Fibroblast of lung (primary cell): ENCODE results near the gene PIK3R1. TPM values are rescaled to one million over a fixed set of nuclear protein-coding genes. Genes with fewer than 3 reads are reported as not detected.
"Not testable (repeated sequence)": the region's sequence is repeated elsewhere in the genome, so short reads cannot be mapped to it uniquely, and the experiment has no call there.

ENCODE experiments used
- DNase-seq, 2 donors: peaks; one replicate each; pipeline versions ENCODE4 v3.0.0 to v3.0.0-alpha.2; 2010; ENCODE audit warnings: low read depth in 2 of 2
- H2AFZ ChIP-seq: 2 replicates; pipeline ENCODE4 v1.5.1; 2012; ENCODE audit warnings: low read length, control low read depth, inconsistent platforms
- H3K27ac ChIP-seq: 2 replicates; pipeline ENCODE4 v1.5.1; 2011; ENCODE audit warnings: low read length, control low read depth; ENCODE audit not compliant: insufficient read depth
- H3K27me3 ChIP-seq: 2 replicates; pipeline ENCODE4 v1.5.1; 2011; ENCODE audit warnings: mild to moderate bottlenecking, low read length; ENCODE audit not compliant: control insufficient read depth, insufficient read depth
- H3K36me3 ChIP-seq: 2 replicates; pipeline ENCODE4 v1.5.1; 2011; ENCODE audit warnings: low read length; ENCODE audit not compliant: control insufficient read depth, insufficient read depth
- H3K4me1 ChIP-seq: 2 replicates; pipeline ENCODE4 v1.5.1; 2011; ENCODE audit warnings: low read length; ENCODE audit not compliant: control insufficient read depth, insufficient read depth; ENCODE audit errors: extremely low read depth
- H3K4me2 ChIP-seq: 2 replicates; pipeline ENCODE4 v1.5.1; 2011; ENCODE audit warnings: low read length, control low read depth; ENCODE audit not compliant: insufficient read depth; ENCODE audit errors: extremely low read depth
- H3K4me3 ChIP-seq, 4 experiments: fragments of 200-600 bp in 1 of 4; sonication (generic) in 1 of 4; replicated peaks in 1 of 4; 2 replicates each; pipeline ENCODE4 v1.5.1; 2011 to 2016; ENCODE audit warnings: low read length in 4 of 4, low read depth in 3 of 4, mild to moderate bottlenecking in 3 of 4, control low read depth in 2 of 4, inconsistent platforms in 1 of 4, mixed read lengths in 1 of 4; ENCODE audit not compliant: insufficient read depth in 1 of 4; ENCODE audit errors: control extremely low read depth in 1 of 4
- H3K79me2 ChIP-seq: 2 replicates; pipeline ENCODE4 v1.5.1; 2012; ENCODE audit warnings: mild to moderate bottlenecking, low read length, inconsistent platforms; ENCODE audit not compliant: control insufficient read depth, insufficient read depth
- H3K9ac ChIP-seq: 2 replicates; pipeline ENCODE4 v1.5.1; 2011; ENCODE audit warnings: mild to moderate bottlenecking, low read length, control low read depth; ENCODE audit not compliant: insufficient read depth
- H3K9me3 ChIP-seq: 2 replicates; pipeline ENCODE4 v1.5.1; 2012; ENCODE audit warnings: low read depth, low read length; ENCODE audit not compliant: control insufficient read depth, insufficient read depth
- H4K20me1 ChIP-seq: 2 replicates; pipeline ENCODE4 v1.5.1; 2011; ENCODE audit warnings: low read length; ENCODE audit not compliant: control insufficient read depth, insufficient read depth; ENCODE audit errors: extremely low read depth
- CTCF ChIP-seq, 2 donors: IDR thresholded peaks in 1 of 2; conservative IDR thresholded peaks in 1 of 2; 1 replicate in 1 of 2; 2 replicates in 1 of 2; pipeline ENCODE4 v1.5.1; 2011 to 2012; ENCODE audit warnings: low read length in 2 of 2, control low read depth in 1 of 2, inconsistent platforms in 1 of 2, low read depth in 1 of 2, mild to moderate bottlenecking in 1 of 2
- EZH2 ChIP-seq: IDR thresholded peaks from 2 replicates; pipeline ENCODE4 v1.5.1; 2012; ENCODE audit warnings: low read length, control low read depth, mild to moderate bottlenecking; ENCODE audit errors: missing control alignments
- polyA plus RNA-seq, 2 donors: library from polyadenylated mRNA; depleted of rRNA in 1 of 2; stranded (reverse) in 1 of 2; unstranded in 1 of 2; fragments of >200 nt; gene quantifications; 2 replicates each; pipeline ENCODE4 v1.2.1, GENCODE V29; 2011 to 2012; ENCODE audit warnings: missing spikeins in 1 of 2
- total RNA-seq: library from RNA; depleted of rRNA; stranded (reverse); fragments of >200 nt; gene quantifications from 2 replicates; pipeline ENCODE4 v1.2.1, GENCODE V29; 2014

Gene PIK3R1
- total and polyA plus RNA-seq, 2 donors (not counting 1 experiment from before 2014, with no cell fraction given): 17.7 to 36.3 TPM

DNA sequence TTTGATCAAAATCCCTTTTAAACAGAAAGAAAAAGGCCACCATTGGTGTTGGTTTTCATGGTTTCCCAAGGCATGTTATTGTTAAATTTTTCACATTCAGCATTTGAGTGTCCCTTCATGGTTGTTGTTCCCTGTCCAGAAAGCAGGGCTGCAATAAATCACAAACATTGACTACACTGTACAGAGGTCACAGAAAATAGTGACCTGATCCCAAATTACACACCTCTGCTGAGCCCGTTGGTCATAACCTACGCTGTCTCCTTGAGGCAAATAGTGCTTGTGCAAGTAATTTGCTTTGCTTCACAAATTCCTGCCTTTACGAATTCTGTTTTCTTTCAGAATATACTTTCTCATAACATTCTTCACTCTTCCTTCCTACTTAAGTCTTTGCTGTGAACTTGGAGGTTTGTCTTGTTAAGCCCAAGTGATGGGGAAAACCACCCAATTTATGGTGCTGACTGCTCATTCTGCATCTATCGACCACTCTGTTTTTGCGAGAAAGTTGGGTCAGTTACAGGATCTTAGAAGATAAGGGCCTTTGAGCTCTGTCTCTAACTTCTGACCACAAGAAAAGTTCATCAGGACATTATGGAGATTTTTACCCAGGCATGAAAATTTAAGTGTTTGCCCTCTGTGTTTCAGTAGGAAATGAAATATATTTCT lies 16.0 kb downstream of the PIK3R1 start:
- no peak overlapping the region for H2AFZ ChIP-seq
- H3K36me3 ChIP-seq: no peaks in the 10 kb centered on the region
- H3K4me1 ChIP-seq: peaks cover 5% of the 10 kb centered on the region
- no peaks in the 10 kb centered on the region for H3K9me3 ChIP-seq
- H4K20me1 ChIP-seq: no peaks in the 10 kb centered on the region
- no peak for DNase-seq
- H3K4me3 ChIP-seq: no peak overlapping the region
- H3K9ac ChIP-seq: no peak overlapping the region
- no peak overlapping the region for H3K4me2 ChIP-seq
- TF ChIP-seq EZH2 (no peak), CTCF (conservative IDR thresholded peaks at IDR 0.05 in 1 of 2, IDR thresholded peaks at IDR 0.05 in 1 of 2; ENCODE audit: low read depth in 1 of 2, low read length in 2 of 2) (no peak)
- H3K27me3 ChIP-seq: no peaks in the 10 kb centered on the region
- no peak overlapping the region for H3K27ac ChIP-seq
- peaks cover 28% of the 10 kb centered on the region for H3K79me2 ChIP-seq

- Histone ChIP-seq H3K4me1 (peaks cover 5% of the 10 kb centered on the region), H2AFZ (no peak overlapping the region), H3K4me2 (no peak overlapping the region), H3K4me3 (no peak overlapping the region), H4K20me1 (no peaks in the 10 kb centered on the region), H3K27me3 (no peaks in the 10 kb centered on the region), H3K9me3 (no peaks in the 10 kb centered on the region), H3K36me3 (no peaks in the 10 kb centered on the region), H3K79me2 (peaks cover 29% of the 10 kb centered on the region), H3K27ac (no peak overlapping the region), H3K9ac (no peak overlapping the region)
- no peak for TF ChIP-seq CTCF (conservative IDR thresholded peaks at IDR 0.05 in 1 of 2, IDR thresholded peaks at IDR 0.05 in 1 of 2; ENCODE audit: low read depth in 1 of 2, low read length in 2 of 2)
- TF ChIP-seq EZH2: no peak
- no peak for DNase-seq
Measured at GRCh38 chr5:68232277-68232676, 16.7 kb downstream of the PIK3R1 start.

DNA sequence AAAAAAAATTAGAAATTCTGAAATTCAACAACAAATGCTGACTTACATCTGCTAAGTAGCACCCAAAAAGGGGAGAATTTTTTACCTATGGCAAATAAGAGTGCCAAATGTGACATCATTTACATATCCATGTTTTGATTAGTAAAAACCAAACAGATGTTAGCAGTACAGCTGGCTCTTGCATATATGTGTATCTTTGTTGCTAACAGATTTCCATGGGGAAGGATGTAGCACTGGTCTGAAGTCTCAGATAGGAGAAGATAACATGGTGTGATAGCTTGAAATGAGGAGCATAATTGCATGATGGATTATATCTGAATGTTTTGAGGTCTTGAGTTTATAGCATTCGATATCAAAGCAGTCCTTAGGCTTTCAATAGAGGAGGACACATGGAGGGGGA lies 17.5 kb downstream of the PIK3R1 start:
- H3K4me3 ChIP-seq: no peak overlapping the region
- no peaks in the 10 kb centered on the region for H3K27me3 ChIP-seq
- no peaks in the 10 kb centered on the region for H3K9me3 ChIP-seq
- H2AFZ ChIP-seq: no peak overlapping the region
- no peak overlapping the region for H3K9ac ChIP-seq
- peaks cover 29% of the 10 kb centered on the region for H3K79me2 ChIP-seq
- H3K36me3 ChIP-seq: no peaks in the 10 kb centered on the region
- H3K4me2 ChIP-seq: no peak overlapping the region
- H4K20me1 ChIP-seq: no peaks in the 10 kb centered on the region
- DNase-seq: no peak
- no peak overlapping the region for H3K27ac ChIP-seq
- H3K4me1 ChIP-seq: peaks cover 5% of the 10 kb centered on the region
- TF ChIP-seq CTCF (conservative IDR thresholded peaks at IDR 0.05 in 1 of 2, IDR thresholded peaks at IDR 0.05 in 1 of 2; ENCODE audit: low read depth in 1 of 2, low read length in 2 of 2): no peak
- TF ChIP-seq EZH2: no peak

DNA sequence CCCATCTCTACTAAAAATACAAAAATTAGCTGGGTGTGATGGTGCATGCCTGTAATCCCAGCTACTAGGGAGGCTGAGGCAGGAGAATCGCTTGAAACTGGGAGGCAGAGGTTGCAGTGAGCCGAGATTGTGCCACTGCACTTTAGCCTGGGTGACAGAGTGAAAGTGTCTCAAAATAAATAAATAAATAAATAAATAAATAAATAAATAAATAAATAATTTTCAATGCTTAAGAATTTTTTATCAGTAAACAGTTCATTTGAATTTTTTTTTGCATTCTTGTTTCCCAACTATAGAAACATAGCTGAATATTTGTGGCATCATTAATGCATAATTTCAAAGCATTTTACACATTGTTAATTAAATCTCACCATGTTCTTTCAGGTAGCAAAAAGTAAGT lies 19.7 kb downstream of the PIK3R1 start:
- not testable (repeated sequence) for H3K27me3 ChIP-seq, H3K4me3 ChIP-seq, H4K20me1 ChIP-seq, H3K4me1 ChIP-seq, H3K9me3 ChIP-seq, H3K9ac ChIP-seq, H2AFZ ChIP-seq, H3K36me3 ChIP-seq, H3K27ac ChIP-seq, DNase-seq, H3K4me2 ChIP-seq
- peaks cover 25% of the 10 kb centered on the region for H3K79me2 ChIP-seq
